Motor neuron (in vitro differentiated cells): Measurements from ENCODE around the gene AKAP12. TPM values are rescaled to one million over a fixed set of nuclear protein-coding genes. Genes with fewer than 3 reads are reported as not detected.

Experiments used
- ATAC-seq, 8 experiments: fragments of 200-7000 bp; cut with Tn5 transposase; replicated peaks in 6 of 8; 2 replicates each; pipeline ENCODE4 v1.8.0; 2021; ENCODE audit warnings: mild to moderate bottlenecking in 8 of 8, moderate library complexity in 8 of 8
- H3K27ac ChIP-seq, 2 donors: fragments of 250-450 bp; sonication (Bioruptor Pico); 2 replicates each; pipeline ENCODE4 v1.9.0; 2021; ENCODE audit warnings: antibody characterized with exemption in 2 of 2, mild to moderate bottlenecking in 2 of 2, moderate library complexity in 1 of 2
- H3K4me1 ChIP-seq, 2 donors: fragments of 250-450 bp; sonication (Bioruptor Pico); replicated peaks in 1 of 2; 2 replicates each; pipeline ENCODE4 v1.6.1; 2021; ENCODE audit warnings: antibody characterized with exemption in 2 of 2, mild to moderate bottlenecking in 2 of 2, moderate library complexity in 1 of 2
- H3K4me3 ChIP-seq, 5 donors: fragments of 250-450 bp; sonication (Bioruptor Pico); 2 replicates each; pipeline ENCODE4 v1.9.0; 2021; ENCODE audit warnings: antibody characterized with exemption in 5 of 5, mild to moderate bottlenecking in 5 of 5, moderate library complexity in 4 of 5
- WGBS, 10 experiments: fragments of 450-650 bp; shearing (Covaris generic); methylation state at CpG; one replicate each; pipeline ENCODE4 v1.0.0; 2022; 5-methylcytosine and 5-hydroxymethylcytosine counted together
- in situ Hi-C, 9 experiments: fragments of 400-800 bp; cut with MboI; loops; one replicate each; pipeline ENCODE4 v1.15.0; 2021; ENCODE audit warnings: low sequenced_read_pairs in 9 of 9, low pct_unique_long_range_greater_than_20kb in 2 of 9; ENCODE audit not compliant: unreplicated experiment in 9 of 9
- total RNA-seq, 8 experiments: library from RNA; unstranded; fragments of 300-600 nt; gene quantifications; 2 replicates each; pipeline versions ENCODE4 v1.2.3 to v1.2.4, GENCODE V29; 2022

The AKAP12 gene
- total RNA-seq, 8 experiments from 2014 or later: 71.1 to 553 (median 180) TPM

DNA sequence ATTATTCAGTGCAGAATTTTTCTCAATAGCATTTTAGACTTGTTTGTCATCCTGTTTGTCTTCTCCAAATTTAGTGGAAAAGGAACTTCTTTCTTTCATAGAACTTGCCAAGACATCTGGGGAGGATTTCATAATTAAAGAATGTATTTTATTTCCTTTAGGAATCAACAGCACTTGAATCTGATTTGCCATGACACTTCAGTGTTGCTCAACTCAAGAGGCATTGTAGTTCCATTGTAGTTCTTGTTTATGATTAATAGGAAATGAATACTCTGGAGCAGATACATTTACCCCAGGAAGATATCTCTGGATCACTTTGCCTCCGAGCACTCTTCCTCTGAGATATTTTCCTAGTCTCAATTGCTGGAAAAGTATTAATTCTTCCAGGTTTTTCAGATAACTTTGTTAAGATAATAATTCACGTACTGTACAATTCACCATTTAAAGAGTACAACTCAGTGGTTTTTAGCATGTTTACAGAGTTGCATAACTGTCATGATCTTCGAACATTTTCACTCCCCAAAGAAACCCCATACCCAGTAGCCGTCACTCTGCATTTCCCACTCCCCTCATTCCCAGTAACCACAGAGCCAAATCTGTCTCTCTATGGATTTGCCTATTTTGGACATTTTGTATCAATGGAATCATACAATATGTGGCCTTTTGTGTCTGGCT lies 29.7 kb downstream of the AKAP12 start:
- Histone ChIP-seq H3K4me1 (peaks cover 5 to 11% of the 10 kb centered on the region in 2 donors), H3K4me3 (no peak overlapping the region), H3K27ac (no peak overlapping the region)
- in situ Hi-C loops: no loop called here
- WGBS, 10 experiments: 40 to 100% (median 95%) methylated on average over 1 to 4 of the region's 4 CpGs; no CpG with 5 or more reads in 1 of the 10 experiments
- ATAC-seq: no peak

GRCh38 chr6:151275121-151275520 lies 35.4 kb downstream of the AKAP12 start:
- WGBS, 10 experiments: 60 to 89% (median 75%) methylated on average over 1 to 6 of the region's 6 CpGs
- H3K27ac ChIP-seq: no peak overlapping the region
- ATAC-seq: no peak
- no peak overlapping the region for H3K4me3 ChIP-seq
- in situ Hi-C loops: no loop called here
- peaks cover 17 to 24% of the 10 kb centered on the region in 2 donors for H3K4me1 ChIP-seq

GRCh38 chr6:151275566-151275965 lies 35.8 kb downstream of the AKAP12 start:
- Histone ChIP-seq H3K27ac (no peak overlapping the region), H3K4me1 (peaks cover 17 to 24% of the 10 kb centered on the region in 2 donors), H3K4me3 (no peak overlapping the region)
- ATAC-seq: no peak
- in situ Hi-C loops: no loop called here
- WGBS, 10 experiments: 54 to 100% (median 73%) methylated on average over 1 to 4 of the region's 4 CpGs

- in situ Hi-C loops: no loop called here
- peak; percentile 66 to 99 (median 98) for ATAC-seq
- Histone ChIP-seq H3K4me1 (peaks cover 17 to 24% of the 10 kb centered on the region in 2 donors), H3K4me3 (no peak overlapping the region), H3K27ac (no peak overlapping the region)
- 0 to 52% (median 20%) methylated on average over 1 to 4 of the region's 4 CpGs; no CpG with 5 or more reads in 1 of the 10 experiments for WGBS, 10 experiments
Measured at GRCh38 chr6:151276112-151276740, 36.5 kb downstream of the AKAP12 start.

DNA sequence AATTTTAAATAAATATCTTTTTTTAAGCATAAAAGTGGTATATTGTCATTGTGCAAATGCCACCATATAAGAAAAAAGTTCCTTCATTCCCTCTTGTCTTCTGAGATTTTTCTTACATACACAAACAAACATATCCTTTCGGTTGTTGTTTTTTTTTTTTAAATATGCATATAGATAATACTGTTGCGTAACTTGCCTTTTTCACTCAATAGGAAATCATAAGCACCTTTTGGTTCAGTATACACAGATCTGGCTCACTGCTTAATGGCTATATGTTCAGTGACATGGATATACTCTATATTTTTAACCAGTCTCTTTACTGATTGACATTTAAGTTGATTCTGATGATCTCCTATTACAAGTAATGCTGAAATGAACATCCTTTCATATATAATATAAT lies 40.1 kb downstream of the AKAP12 start:
- Histone ChIP-seq H3K4me3 (no peak overlapping the region), H3K27ac (no peak overlapping the region), H3K4me1 (peaks cover 17 to 28% of the 10 kb centered on the region in 2 donors)
- ATAC-seq: no peak
- 48 to 100% (median 100%) methylated on average over 1 to 2 of the region's 2 CpGs; no CpG with 5 or more reads in 1 of the 10 experiments for WGBS, 10 experiments
- in situ Hi-C loops: no loop called here

GRCh38 chr6:151280859-151281258 lies 41.1 kb downstream of the AKAP12 start:
- WGBS, 10 experiments: 74 to 100% (median 100%) methylated on average over 1 to 4 of the region's 4 CpGs; no CpG with 5 or more reads in 3 of the 10 experiments
- no peak overlapping the region for H3K4me3 ChIP-seq
- in situ Hi-C loops: no loop called here
- peaks cover 13 to 22% of the 10 kb centered on the region in 2 donors for H3K4me1 ChIP-seq
- H3K27ac ChIP-seq: no peak overlapping the region
- ATAC-seq: no peak

GRCh38 chr6:151284012-151284411 lies 44.2 kb downstream of the AKAP12 start:
- Histone ChIP-seq H3K27ac (no peak overlapping the region), H3K4me3 (no peak overlapping the region), H3K4me1 (peaks cover 6 to 16% of the 10 kb centered on the region in 2 donors)
- no peak for ATAC-seq
- 86 to 100% (median 97%) methylated on average over 1 to 11 of the region's 11 CpGs; no CpG with 5 or more reads in 3 of the 10 experiments for WGBS, 10 experiments
- in situ Hi-C loops: no loop called here

DNA sequence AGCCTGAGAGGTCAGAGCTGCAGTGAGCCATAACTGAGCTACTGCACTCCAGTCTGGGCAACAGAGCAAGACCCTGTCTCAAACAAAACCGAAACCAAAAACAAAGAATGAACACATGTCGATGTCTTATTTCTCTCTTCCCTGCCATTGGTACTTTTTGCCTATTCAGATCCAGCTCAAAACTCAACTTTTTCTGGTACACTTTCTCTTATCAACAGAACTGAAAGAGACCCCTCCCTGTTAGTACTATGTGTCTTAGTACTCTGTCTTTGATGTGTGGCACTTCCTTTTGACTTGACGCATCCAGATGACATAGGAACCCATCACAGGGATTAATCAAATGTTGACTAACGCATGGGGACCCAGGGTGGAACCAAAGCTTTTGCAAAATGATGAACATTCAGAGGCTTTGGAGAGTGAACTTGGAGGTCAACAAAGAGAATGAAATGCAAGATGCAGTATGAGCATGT lies 44.8 kb downstream of the AKAP12 start:
- no peak overlapping the region for H3K4me3 ChIP-seq
- ATAC-seq: peak in 3 of 8 experiments; percentile 29 to 75 (median 58)
- in situ Hi-C loops: no loop called here
- H3K27ac ChIP-seq: no peak overlapping the region
- 17 to 100% (median 82%) methylated on average over 1 to 4 of the region's 4 CpGs; no CpG with 5 or more reads in 1 of the 10 experiments for WGBS, 10 experiments
- H3K4me1 ChIP-seq: peaks cover 8 to 22% of the 10 kb centered on the region in 2 donors

DNA sequence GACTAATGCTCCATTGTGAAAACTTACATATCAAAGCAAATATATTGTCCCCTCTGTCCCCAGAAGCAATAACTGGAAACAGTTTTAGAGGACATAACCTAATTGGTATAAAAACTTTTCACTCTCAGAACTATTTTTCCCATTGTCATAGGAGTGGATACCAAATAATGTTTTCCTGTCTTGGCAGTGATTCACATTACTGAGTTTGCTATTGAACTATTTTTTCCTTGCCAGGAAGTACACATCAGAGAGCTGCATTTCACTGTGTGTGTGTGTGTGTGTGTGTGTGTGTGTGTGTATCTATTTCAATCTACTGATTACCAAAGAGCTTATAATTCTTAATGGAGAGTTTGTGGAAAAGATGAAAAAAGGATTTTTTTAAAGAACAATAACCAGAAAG lies 45.4 kb downstream of the AKAP12 start:
- H3K27ac ChIP-seq: no peak overlapping the region
- in situ Hi-C loops: no loop called here

DNA sequence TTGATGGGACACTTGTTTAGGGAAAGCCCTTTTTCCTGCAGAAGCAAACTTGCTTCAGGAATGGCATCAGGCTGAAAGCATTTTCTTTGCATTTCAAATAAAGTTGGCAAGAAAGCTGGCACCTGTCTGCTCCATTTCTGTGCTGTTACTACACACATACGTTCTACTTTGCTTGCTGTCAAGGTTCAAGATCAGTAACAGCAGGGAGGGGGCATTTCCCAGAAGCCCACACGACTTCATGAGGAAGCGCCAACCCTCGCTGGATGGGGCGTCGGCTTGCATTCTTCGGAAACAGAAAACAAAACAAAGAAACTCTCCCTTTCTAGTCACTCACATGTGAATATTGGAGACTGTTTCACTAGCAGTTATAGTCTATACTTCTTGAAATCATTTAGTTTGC lies 46.4 kb downstream of the AKAP12 start:
- H3K4me1 ChIP-seq: peaks cover 14 to 38% of the 10 kb centered on the region in 2 donors
- in situ Hi-C loops: no loop called here
- ATAC-seq: peak in 3 of 8 experiments; percentile 21 to 46 (median 31)
- H3K27ac ChIP-seq: no peak overlapping the region
- WGBS, 10 experiments: 50 to 100% (median 83%) methylated on average over 1 to 7 of the region's 7 CpGs; no CpG with 5 or more reads in 1 of the 10 experiments
- no peak overlapping the region for H3K4me3 ChIP-seq

More for the DNA sequence above, 45.4 kb downstream of the AKAP12 start:
- Histone ChIP-seq H3K4me1 (peaks cover 10 to 27% of the 10 kb centered on the region in 2 donors), H3K4me3 (no peak overlapping the region)
- peak in 3 of 8 experiments; percentile 7 to 60 (median 45) for ATAC-seq

DNA sequence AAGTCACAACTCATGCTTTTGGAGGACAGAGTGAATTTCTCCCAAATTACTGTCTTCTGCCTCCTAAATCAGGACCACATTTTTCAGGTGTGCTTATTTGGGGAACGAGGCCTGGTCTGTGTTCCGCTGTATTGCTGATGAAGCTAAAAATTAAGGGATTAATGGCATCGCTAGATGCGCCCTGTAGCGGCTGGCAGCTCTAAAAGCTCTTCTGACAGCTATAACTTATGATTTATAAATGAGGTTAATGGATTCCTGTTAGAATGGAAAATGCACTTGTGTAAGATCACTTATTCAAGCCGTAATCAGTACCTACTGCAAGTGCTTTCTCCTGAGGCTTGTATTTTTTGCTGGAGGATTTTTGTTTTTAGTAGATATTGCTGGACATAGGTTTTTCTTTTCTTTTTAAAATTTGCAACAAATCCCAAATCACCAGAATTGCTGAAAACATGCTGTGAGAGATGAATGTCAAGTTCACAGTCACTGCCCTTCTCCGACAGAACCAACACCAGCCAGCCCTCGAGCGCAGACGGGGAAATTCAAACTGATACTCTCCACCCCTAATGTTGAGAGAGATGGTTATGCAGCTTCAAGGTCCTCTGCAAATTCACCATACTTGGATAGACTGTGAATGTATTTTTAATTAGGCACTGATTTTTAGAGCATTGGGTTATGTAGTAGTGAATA lies 49.1 kb downstream of the AKAP12 start:
- peaks cover 29 to 63% of the 10 kb centered on the region in 2 donors for H3K4me1 ChIP-seq
- ATAC-seq: peak in 5 of 8 experiments; percentile 39 to 69 (median 64)
- in situ Hi-C loops: no loop called here
- 68 to 96% (median 82%) methylated on average over 4 to 10 of the region's 10 CpGs; no CpG with 5 or more reads in 3 of the 10 experiments for WGBS, 10 experiments
- H3K4me3 ChIP-seq: no peak overlapping the region
- H3K27ac ChIP-seq: peak overlapping the region in 1 of 2 donors; percentile 44

DNA sequence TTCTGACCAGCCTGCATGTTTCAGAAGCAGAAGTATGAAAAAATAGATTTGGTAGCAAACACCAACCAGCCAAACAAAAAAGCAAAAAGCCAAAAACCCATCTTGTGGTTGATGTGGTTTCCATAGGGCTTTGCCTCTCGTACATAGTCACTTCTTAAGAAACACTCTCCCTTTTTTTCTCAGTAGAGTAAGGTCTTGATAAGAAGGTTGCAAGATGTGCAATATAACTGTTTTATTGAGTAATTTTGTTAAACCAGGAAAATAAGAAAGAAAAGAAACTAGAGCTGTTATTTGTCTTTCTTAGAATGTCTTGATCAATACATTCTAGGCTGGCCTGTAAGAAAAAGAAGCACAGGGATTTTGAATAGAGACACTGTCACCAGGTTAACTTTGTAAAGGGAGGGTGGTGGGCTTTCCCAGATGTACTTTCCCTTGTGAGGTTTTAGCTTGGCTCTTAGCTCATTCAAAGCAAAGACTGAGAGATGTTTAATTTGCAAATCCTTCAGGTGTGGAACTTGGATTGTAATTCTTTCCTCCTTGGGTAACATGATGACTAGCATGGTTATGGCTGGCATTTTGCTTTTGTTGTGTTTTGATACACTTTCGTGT lies 49.7 kb downstream of the AKAP12 start:
- ATAC-seq: no peak
- in situ Hi-C loops: no loop called here

More for the DNA sequence above, 49.7 kb downstream of the AKAP12 start:
- Histone ChIP-seq H3K27ac (peak overlapping the region in 1 of 2 donors; percentile 44), H3K4me1 (peaks cover 29 to 63% of the 10 kb centered on the region in 2 donors), H3K4me3 (no peak overlapping the region)
- 73 to 100% (median 88%) methylated on average over 1 to 2 of the region's 2 CpGs; no CpG with 5 or more reads in 1 of the 10 experiments for WGBS, 10 experiments
